ENCODE measurements around the gene CFAP99.

DNA sequence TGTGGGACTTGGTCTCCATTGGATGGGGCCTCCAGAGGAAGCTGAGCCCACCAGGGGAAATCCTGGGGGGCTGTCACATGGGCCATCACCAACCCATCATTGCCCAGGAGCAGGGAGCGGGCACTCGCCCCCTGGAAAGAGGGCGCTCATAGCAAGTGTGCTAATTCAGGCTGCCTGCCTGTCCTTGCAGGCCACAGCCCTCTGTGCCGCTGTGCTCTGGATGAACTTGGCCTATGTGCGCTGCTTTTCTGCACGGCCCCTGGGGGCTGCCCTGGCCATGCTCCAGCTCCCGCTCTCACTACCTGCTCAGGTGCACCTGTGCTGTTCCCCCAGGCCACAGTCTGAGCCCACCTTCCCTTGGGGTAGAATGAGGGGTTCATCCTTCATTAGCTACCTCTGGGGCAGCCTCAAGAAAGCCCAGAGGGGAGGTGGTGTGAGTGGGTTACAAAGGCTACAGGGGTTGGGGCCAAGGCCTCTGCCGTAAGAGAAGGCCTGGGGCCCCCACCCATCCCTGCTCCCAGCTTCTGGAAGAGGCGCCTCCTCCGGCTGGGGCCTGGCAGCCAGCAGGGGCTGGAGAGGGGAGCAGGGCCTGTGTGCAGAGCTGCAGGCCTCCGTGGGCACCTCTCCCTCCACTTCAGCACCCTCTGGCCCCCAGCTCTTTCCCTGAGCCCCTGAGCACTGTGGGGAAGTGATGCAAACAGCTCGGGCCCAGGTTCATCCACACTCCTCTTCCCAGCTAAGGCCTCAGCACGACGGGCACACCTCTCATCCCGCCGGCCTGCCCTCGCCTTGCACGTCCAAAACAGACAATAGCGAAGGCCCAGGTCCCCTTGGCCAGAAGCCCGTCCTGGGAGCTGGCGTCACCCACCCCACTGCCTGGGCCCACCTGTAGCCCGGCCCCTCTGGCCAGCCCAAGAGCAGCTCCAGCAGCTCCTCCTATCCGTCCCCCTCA is 8.9 kb downstream of the CFAP99 start:
- TF ChIP-seq, protein P1, sequence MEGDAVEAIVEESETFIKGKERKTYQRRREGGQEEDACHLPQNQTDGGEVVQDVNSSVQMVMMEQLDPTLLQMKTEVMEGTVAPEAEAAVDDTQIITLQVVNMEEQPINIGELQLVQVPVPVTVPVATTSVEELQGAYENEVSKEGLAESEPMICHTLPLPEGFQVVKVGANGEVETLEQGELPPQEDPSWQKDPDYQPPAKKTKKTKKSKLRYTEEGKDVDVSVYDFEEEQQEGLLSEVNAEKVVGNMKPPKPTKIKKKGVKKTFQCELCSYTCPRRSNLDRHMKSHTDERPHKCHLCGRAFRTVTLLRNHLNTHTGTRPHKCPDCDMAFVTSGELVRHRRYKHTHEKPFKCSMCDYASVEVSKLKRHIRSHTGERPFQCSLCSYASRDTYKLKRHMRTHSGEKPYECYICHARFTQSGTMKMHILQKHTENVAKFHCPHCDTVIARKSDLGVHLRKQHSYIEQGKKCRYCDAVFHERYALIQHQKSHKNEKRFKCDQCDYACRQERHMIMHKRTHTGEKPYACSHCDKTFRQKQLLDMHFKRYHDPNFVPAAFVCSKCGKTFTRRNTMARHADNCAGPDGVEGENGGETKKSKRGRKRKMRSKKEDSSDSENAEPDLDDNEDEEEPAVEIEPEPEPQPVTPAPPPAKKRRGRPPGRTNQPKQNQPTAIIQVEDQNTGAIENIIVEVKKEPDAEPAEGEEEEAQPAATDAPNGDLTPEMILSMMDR (optimal IDR thresholded peaks at IDR 0.05 in 1 of 3, IDR thresholded peaks at IDR 0.05 in 1 of 3, conservative IDR thresholded peaks at IDR 0.05 in 1 of 3; ENCODE audit: extremely low read depth in 1 of 3, insufficient read depth in 2 of 3, low read length in 3 of 3): no peak
- TF ChIP-seq EZH2 (IDR thresholded peaks at IDR 0.05; ENCODE audit: low read length): no peak

All from keratinocyte (primary cell).